NCI-H1417 treated with DMSO at 0.1 percent for 48 hours (cell line): ENCODE data around the gene SIK2.

Experiments
- DNase-seq: peaks from one replicate; lab custom pipeline; 2025; lab: John Stamatoyannopoulos, UW

The SIK2 gene

GRCh38 chr11:111659201-111660115, 57.2 kb downstream of the SIK2 start:
- DNase-seq, result no peak

DNA sequence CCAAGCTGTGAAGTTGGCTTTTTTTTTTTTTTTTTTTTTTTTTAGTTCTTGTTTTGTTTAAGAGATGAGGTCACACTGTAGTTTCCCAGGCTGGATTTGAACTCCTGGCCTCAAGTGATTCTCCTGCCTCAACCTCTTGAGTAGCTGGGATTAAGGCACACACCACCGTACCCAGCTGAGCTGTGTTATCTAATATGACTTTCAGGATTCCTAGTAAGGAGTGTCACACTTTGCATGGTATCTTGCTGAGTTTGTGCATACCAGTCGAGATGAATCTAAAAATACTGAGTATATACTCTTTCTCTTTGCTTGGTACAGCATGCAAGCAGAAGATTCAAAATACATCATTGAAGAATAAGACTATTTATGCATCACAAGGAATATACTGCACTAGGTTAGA, 58.6 kb downstream of the SIK2 start:
- no peak for DNase-seq

GRCh38 chr11:111663820-111664219, 61.6 kb downstream of the SIK2 start:
- DNase-seq, result no peak

DNA sequence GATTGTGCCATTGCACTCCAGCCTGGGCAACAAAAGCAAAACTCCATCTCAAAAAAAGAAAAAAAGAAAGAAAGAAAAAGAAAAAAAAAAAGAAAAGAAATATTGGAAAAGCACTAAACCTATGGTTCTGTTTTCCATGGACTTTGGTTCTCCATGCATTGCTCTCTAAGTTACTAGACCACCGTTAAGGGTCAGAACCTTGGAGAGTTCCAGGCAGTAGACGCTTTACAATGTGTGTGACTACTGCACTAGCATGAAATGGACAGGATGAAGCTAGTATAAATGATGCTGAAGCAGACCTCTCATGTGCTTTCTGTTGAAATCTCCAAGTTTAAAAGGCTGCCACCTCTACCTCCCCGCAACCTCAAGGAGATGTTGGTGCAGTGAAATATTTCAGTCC, 63.5 kb downstream of the SIK2 start:
- DNase-seq, result no peak

DNA sequence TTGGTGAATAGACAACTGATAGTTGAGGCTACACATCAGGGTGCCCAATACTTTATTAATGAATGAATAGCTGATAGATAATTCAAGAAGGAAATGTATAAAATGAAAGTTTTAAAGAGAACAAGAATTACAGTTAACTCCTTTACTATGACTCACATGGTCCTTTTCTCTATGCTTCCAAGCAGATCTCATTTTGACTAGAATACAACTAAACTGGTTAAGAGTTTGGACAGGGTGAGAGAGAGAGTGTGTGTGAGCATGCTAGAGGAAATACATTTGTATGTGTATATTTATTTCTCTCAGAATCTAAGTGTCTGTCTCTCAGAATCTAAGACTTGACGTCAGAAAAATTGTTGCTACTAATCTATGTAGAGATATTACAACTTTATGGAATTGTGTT, 66.7 kb downstream of the SIK2 start:
- DNase-seq, result no peak

DNA sequence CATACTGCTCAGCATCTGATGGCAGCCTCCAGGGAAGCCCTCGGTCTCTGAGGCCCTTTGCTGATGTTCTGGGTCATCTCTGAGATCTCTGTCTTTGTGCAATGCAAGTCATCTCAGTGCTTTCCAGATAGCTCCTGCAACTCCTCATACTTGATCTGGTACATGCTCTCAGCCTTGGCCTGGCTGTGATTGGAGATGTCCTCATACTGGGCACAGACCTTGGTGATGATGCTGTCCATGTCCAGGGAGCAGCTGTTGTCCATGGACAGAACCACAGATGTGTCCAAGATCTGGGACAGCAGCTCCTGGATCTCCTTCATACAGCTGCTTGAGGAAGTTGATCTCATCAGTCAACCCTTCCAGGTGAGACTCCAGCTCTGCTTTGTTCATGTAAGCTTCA, 69.1 kb downstream of the SIK2 start:
- DNase-seq, result no peak

- DNase-seq, result no peak
Observed at GRCh38 chr11:111672949-111673348, 70.7 kb downstream of the SIK2 start.

DNA sequence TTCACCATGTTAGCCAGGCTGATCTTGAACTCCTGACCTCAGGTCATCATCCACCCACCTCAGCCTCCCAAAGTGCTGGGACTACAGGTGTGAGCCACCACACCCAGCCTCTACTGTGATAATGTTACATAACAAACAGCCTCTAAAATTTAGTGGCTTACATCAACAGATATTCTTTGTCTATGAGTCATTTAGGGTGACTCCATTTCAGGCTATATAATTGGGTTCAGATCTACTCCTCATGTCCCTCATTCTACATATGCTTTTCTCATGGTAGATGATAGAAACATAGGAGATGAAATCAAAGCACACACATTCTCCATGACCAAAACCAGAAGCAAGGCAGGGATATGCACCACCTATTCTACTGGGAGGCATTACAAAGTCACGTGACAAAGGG, 72.7 kb downstream of the SIK2 start:
- no peak for DNase-seq

DNA sequence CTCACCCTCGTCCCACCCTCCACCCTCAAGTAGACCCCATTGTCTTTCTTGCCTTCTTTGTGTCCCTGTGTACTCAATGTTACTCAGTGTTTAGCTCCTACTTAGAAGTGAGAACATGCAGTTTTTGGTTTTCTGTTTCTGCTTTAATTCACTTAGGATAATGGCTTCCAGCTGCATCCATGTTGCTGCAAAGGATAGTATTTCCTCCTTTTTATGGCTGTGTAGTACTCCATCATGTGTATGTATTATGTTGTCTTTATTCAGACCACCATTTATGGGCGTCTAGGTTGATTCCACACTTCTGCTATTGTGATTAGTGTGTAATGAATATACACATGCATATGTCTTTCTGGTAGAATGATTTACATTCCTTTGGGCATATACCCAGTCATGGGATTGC, 73.6 kb downstream of the SIK2 start:
- DNase-seq, result no peak

DNA sequence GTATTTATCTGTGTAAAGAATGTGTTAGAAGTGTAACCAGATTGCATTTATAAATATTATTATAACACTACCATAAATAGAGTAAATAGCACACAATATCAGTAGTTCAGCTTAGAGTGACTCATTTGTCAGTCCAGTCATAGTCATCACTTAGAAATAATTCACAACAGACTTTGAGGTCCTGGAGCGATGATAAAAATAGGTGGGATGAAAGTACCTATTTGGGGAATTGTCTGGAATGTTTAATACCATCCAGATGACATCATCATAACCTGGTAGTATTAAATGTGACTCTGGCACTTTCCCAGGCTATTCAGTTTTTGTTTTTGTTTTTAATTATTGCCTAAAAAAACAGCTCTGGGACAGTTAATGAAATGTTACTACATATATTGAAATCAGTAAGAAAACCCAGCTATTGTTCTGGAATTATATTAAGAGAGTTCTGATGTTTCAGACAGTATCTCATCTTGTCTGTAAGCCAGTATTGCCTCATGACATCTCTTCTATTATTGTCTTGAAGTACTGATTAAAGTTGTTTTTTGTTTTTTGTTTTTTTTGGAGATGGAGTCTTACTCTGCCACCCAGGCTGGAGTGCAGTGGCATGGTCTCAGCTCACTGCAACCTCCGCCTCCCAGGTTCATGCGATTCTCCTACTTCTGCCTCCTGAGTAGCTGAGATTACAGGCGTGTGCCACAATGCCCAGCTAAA, 74.8 kb downstream of the SIK2 start:
- DNase-seq, result no peak

DNA sequence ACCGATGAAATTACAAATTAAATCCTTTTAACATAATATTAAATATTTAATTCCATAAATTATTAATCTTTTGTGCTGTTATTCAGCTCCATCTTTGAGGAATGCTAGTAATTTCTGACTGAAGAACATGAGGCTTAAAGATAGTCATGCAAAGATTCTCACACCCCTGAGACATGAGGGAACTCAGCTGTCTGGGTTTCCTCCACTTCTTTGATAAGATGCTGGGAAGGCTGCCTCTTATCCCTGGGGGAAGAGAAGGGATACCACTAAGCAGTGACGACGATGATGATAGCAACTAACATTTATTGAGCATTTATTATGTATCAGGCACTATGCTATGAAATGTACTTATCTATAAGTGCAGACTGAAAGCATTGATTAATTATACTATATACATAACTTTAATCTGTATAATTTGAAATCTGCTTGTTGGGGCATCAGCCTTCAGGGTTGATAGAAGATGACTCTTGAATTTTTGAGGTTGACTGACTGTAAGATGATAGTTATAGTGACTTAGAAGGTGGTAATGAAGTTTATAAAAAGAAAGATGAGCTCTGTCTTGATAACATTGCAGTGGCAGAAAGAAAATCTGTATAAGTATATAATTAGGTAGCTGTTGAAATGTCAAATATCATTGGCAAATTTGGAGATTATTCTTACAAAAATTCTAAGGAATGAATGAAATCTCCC, 78.4 kb downstream of the SIK2 start:
- DNase-seq, result no peak

DNA sequence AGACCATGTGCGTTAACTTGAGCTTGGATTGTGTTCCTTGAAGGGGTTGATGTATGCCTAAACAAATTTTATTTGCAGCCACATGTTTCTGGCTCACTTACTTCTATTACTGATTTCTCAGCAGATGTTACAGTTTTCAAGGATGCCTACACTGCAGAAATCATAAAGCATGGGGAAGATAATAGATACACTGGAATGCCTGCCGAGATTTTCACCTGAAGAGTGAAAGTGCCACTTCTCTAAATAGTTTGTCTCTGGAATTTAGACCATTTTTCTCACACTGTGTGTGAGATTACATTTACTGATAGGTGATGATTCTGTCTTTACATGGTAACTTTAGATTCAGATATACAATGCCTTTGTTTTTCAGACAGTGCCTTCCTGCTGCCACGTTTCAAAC, 81.6 kb downstream of the SIK2 start:
- DNase-seq, result no peak

DNA sequence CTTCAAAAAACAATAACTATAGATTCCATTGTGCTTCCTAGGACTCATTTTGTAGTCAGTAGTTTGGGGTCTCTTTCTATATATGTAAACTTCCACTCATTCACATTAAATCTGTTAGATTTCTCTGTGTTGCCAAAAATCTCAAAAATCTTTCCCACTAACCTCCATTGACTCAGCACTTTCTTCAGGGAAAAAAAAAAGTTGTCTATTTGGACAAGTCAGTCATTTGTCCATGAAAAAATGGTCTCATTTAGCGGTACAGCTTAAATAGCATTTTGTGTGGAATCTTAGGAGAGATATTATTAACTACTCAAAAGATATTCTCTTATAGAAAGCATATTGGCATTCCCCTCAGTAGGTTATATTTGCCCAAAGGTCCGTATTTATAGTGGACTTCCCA, 82.0 kb downstream of the SIK2 start:
- DNase-seq, result no peak

DNA sequence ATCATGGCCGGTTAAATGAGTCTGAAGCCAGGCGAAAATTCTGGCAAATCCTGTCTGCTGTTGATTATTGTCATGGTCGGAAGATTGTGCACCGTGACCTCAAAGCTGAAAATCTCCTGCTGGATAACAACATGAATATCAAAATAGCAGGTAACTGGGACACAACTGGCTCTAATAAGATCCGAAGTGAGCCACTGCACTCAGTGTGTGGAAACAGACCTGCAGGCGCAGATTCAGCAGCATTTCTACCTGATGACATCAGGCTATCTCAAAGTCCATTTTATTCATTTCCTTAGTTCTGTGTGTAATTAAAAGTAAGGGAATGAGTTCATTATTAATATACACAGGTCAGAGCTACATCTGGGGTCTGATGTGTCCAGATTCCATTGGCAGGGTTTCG, 85.8 kb downstream of the SIK2 start:
- no peak for DNase-seq

DNA sequence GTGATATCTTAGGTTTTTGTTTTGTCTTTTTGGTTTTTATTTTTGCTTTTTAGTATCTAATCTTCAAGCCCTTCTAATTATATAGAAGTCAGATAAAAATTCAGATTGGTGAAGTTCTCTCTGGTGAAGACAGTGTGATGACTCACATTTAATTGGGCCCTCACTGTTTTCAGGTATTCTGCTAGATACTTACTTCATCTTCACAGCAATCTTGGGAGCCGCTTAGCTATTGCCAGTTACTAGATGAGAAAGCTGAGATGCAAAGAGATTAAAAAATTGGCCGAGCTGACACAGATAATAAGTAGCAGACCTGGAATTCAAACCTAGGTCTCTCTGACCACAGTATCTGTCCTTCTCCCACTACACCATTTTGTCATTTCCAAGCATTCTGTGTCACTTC, 88.9 kb downstream of the SIK2 start:
- DNase-seq, result no peak

DNA sequence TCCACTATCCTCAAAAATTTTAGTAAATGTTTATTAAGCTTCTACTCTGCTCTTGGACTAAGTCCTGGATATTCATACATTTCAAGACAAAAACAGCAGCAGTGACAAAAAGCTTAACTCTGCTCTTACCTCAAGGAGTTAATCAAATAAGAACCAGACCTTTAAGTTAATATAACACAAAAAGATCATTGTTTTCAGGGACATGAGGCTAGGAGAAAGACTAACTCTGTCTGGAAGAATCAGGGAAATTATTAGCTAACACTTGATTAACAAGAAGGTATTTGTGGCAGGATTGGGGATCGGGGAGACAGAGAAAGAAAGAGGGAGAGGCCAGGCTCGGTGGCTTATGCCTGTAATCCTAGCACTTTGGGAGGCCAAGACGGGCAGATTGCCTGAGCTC, 89.5 kb downstream of the SIK2 start:
- no peak for DNase-seq

- DNase-seq, result no peak
Observed at GRCh38 chr11:111693224-111693937, 91.1 kb downstream of the SIK2 start.

DNA sequence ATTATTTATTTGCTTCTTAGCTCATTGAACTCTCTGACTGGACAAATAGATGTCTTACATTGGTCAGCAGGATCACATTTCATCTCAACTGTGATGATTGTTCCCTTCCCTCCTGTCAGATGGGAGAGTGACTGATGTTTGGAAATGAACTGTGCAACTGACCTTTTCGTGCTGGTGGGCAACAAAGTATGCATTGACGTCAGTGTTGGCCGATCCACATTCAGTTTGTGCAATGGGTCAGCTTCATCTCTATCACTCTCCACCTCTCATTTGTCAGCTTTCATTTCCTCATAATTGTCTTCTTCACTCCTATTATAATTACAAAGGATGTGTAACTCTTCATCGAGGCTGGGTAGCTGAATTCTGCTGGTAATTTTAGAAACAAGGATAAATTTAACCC, 92.6 kb downstream of the SIK2 start:
- DNase-seq, result peak; percentile 4

GRCh38 chr11:111696556-111696955, 94.3 kb downstream of the SIK2 start:
- DNase-seq, result no peak

DNA sequence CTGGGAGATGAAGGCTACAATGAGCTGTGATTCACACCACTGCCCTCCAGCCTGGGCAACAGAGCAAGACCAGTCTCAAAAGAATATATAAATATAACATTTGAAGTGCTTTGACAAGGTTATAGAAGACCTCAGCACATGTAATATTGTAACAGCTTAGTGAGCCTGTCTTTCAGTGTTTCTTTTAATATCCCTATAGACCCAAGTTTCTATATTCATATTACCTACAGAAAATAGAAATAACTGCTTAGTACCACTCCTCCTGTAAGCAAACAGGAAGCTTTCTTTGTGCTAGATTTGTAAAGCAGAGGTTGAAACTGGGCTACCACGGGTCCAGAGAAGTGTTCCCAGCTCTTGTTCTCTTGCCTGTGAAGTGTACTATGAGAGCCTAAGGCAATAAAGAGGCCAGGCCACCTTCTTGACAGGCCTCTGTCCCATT, 95.7 kb downstream of the SIK2 start:
- DNase-seq, result no peak

GRCh38 chr11:111698852-111699559, 96.8 kb downstream of the SIK2 start:
- DNase-seq, result no peak
